ENCODE measurements around the gene MTRFR.

MTRFR gene

GRCh38 chr12:123273166-123273565, 39.9 kb downstream of the MTRFR start:
- no peak for TF ChIP-seq CTCF (conservative IDR thresholded peaks at IDR 0.05; ENCODE audit: low read depth, low read length)

GRCh38 chr12:123278101-123278627, 44.9 kb downstream of the MTRFR start:
- DNase-seq (ENCODE audit: low read depth), result no peak
- TF ChIP-seq CTCF (conservative IDR thresholded peaks at IDR 0.05; ENCODE audit: low read depth, low read length), result no peak
- H3K4me3 ChIP-seq (ENCODE audit: low read length), result no peak overlapping the region

More at GRCh38 chr12:123273166-123273565, 39.9 kb downstream of the MTRFR start:
- no peak for DNase-seq (ENCODE audit: low read depth)
- no peak overlapping the region for H3K4me3 ChIP-seq (ENCODE audit: low read length)

GRCh38 chr12:123280971-123281370, 47.7 kb downstream of the MTRFR start:
- TF ChIP-seq CTCF (conservative IDR thresholded peaks at IDR 0.05; ENCODE audit: low read depth, low read length), result no peak
- H3K4me3 ChIP-seq (ENCODE audit: low read length), result no peak overlapping the region
- no peak for DNase-seq (ENCODE audit: low read depth)

GRCh38 chr12:123282111-123282510, 48.9 kb downstream of the MTRFR start:
- no peak for TF ChIP-seq CTCF (conservative IDR thresholded peaks at IDR 0.05; ENCODE audit: low read depth, low read length)
- DNase-seq (ENCODE audit: low read depth), result no peak
- H3K4me3 ChIP-seq (ENCODE audit: low read length), result no peak overlapping the region

- H3K4me3 ChIP-seq (ENCODE audit: low read length), result no peak overlapping the region
- no peak for TF ChIP-seq CTCF (conservative IDR thresholded peaks at IDR 0.05; ENCODE audit: low read depth, low read length)
- no peak for DNase-seq (ENCODE audit: low read depth)
Observed at GRCh38 chr12:123283461-123283860, 50.2 kb downstream of the MTRFR start.

GRCh38 chr12:123284669-123285068, 51.4 kb downstream of the MTRFR start:
- DNase-seq (ENCODE audit: low read depth), result no peak
- no peak overlapping the region for H3K4me3 ChIP-seq (ENCODE audit: low read length)
- TF ChIP-seq CTCF (conservative IDR thresholded peaks at IDR 0.05; ENCODE audit: low read depth, low read length), result no peak

GRCh38 chr12:123286652-123287373, 53.6 kb downstream of the MTRFR start:
- DNase-seq (ENCODE audit: low read depth), result no peak
- TF ChIP-seq CTCF (conservative IDR thresholded peaks at IDR 0.05; ENCODE audit: low read depth, low read length), result no peak
- no peak overlapping the region for H3K4me3 ChIP-seq (ENCODE audit: low read length)

Data from retinal pigment epithelial cell (primary cell).